Measurements from ENCODE around the gene TAC1. TPM values are rescaled to one million over a fixed set of nuclear protein-coding genes. Genes with fewer than 3 reads are reported as not detected.

Gene TAC1
- total RNA-seq, 1 donor from 2014 or later = 0.84 TPM

DNA sequence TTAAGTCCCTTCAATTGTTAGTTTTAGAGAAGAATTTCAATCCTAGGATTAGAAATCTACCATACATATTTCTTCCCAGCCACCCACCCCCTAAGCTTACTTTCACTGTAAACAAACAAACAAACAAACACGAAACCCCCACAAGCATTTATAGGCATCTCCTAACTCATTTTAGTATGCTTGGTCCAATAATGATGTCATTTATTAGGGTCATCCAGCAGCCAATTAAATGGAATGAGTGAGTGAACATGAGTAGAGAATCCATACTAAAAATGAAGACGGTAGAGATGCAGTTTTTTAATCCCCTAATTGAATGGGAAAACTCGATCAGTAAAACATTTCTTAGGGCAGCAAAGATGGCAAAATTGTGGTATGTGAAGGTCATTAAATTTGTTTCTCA lies 3.2 kb downstream of the TAC1 start:
- Mint-ChIP-seq H3K9me3 (no peaks in the 10 kb centered on the region), H3K27ac (no peak overlapping the region), H3K36me3 (no peaks in the 10 kb centered on the region), H3K27me3 (ENCODE audit: insufficient read depth, low read depth) (peaks cover 44% of the 10 kb centered on the region), H3K4me3 (no peak overlapping the region), H3K4me1 (peaks cover 21% of the 10 kb centered on the region)
- H3K79me2 ChIP-seq (ENCODE audit: low read depth) = no peaks in the 10 kb centered on the region
- H3K9ac ChIP-seq = no peak overlapping the region
- DNase-seq (ENCODE audit: low spot score) = no peak
- H3K27me3 ChIP-seq = peaks cover 84% of the 10 kb centered on the region
- peaks cover 12% of the 10 kb centered on the region for H3F3A ChIP-seq (ENCODE audit: low read depth)
- H3K4me1 ChIP-seq = peaks cover 16% of the 10 kb centered on the region
- no peak overlapping the region for H3K4me2 ChIP-seq
- no peak overlapping the region for H2AFZ ChIP-seq (replicated peaks)
- no peaks in the 10 kb centered on the region for H4K20me1 ChIP-seq (ENCODE audit: low read depth)
- TF ChIP-seq EZH2phosphoT487 (IDR thresholded peaks at IDR 0.05) = no peak
- TF ChIP-seq EZH2 (IDR thresholded peaks at IDR 0.05) = no peak
- TF ChIP-seq CTCF (IDR thresholded peaks at IDR 0.05) = no peak
- H3K27ac ChIP-seq = no peak overlapping the region
- H3K36me3 ChIP-seq = no peaks in the 10 kb centered on the region
- no peak overlapping the region for H3K4me3 ChIP-seq
- H3K9me3 ChIP-seq (ENCODE audit: low read depth) = no peaks in the 10 kb centered on the region

GRCh38 chr7:97748482-97748881 lies 16.6 kb downstream of the TAC1 start:
- H2AFZ ChIP-seq (replicated peaks) = no peak overlapping the region
- no peak overlapping the region for H3K4me3 Mint-ChIP-seq
- no peak overlapping the region for H3K27ac Mint-ChIP-seq
- H3K27ac ChIP-seq = no peak overlapping the region
- H3K4me3 ChIP-seq = no peak overlapping the region
- H3K79me2 ChIP-seq (ENCODE audit: low read depth) = no peaks in the 10 kb centered on the region
- H3K4me1 ChIP-seq = no peaks in the 10 kb centered on the region
- H3K9me3 Mint-ChIP-seq = no peaks in the 10 kb centered on the region
- H3K27me3 Mint-ChIP-seq (ENCODE audit: insufficient read depth, low read depth) = peaks cover 3% of the 10 kb centered on the region
- no peak overlapping the region for H3K9ac ChIP-seq
- H3K9me3 ChIP-seq (ENCODE audit: low read depth) = no peaks in the 10 kb centered on the region
- no peaks in the 10 kb centered on the region for H4K20me1 ChIP-seq (ENCODE audit: low read depth)
- no peak for TF ChIP-seq EZH2phosphoT487 (IDR thresholded peaks at IDR 0.05)
- no peak for TF ChIP-seq CTCF (IDR thresholded peaks at IDR 0.05)
- TF ChIP-seq EZH2 (IDR thresholded peaks at IDR 0.05) = no peak
- DNase-seq (ENCODE audit: low spot score) = no peak
- no peaks in the 10 kb centered on the region for H3K36me3 ChIP-seq
- H3F3A ChIP-seq (ENCODE audit: low read depth) = no peaks in the 10 kb centered on the region
- H3K4me2 ChIP-seq = no peak overlapping the region
- no peaks in the 10 kb centered on the region for H3K36me3 Mint-ChIP-seq
- peaks cover 2% of the 10 kb centered on the region for H3K27me3 ChIP-seq
- peaks cover 2% of the 10 kb centered on the region for H3K4me1 Mint-ChIP-seq

DNA sequence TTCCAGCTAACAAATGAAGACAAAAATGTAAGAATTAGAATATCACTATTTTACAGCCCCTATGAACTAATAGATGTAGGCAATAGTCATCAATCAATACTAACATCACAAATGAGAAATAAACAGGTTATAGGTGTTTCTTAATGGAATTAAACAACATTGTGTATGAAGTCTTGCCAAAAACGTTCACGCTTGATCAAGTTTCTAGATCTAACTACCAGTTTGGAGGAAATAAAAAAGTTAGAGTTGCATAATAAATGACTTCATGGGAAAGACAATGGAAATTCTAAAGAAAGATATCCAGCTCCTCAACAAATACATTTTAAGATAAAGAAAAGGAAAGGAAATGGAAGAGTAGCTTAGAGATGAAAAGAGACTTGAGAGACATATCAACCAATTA lies 19.7 kb downstream of the TAC1 start:
- Histone ChIP-seq H3K9ac (no peak overlapping the region), H3K79me2 (ENCODE audit: low read depth) (no peaks in the 10 kb centered on the region), H3K4me3 (no peak overlapping the region), H3K36me3 (no peaks in the 10 kb centered on the region), H3K27me3 (no peaks in the 10 kb centered on the region), H3F3A (ENCODE audit: low read depth) (no peaks in the 10 kb centered on the region), H3K9me3 (ENCODE audit: low read depth) (no peaks in the 10 kb centered on the region), H4K20me1 (ENCODE audit: low read depth) (no peaks in the 10 kb centered on the region), H3K27ac (no peak overlapping the region), H2AFZ (replicated peaks) (no peak overlapping the region), H3K4me1 (no peaks in the 10 kb centered on the region), H3K4me2 (no peak overlapping the region)
- Mint-ChIP-seq H3K9me3 (no peaks in the 10 kb centered on the region), H3K36me3 (no peaks in the 10 kb centered on the region), H3K4me3 (no peak overlapping the region), H3K27ac (no peak overlapping the region), H3K4me1 (peaks cover 2% of the 10 kb centered on the region), H3K27me3 (ENCODE audit: insufficient read depth, low read depth) (no peaks in the 10 kb centered on the region)
- DNase-seq (ENCODE audit: low spot score) = no peak
- no peak for TF ChIP-seq EZH2phosphoT487 (IDR thresholded peaks at IDR 0.05)
- TF ChIP-seq CTCF (IDR thresholded peaks at IDR 0.05) = no peak
- no peak for TF ChIP-seq EZH2 (IDR thresholded peaks at IDR 0.05)

Measured in neural progenitor cell (in vitro differentiated cells).